Measurements from ENCODE around the gene INKA1. TPM values are rescaled to one million over a fixed set of nuclear protein-coding genes. Genes with fewer than 3 reads are reported as not detected.

The INKA1 gene
- 10 to 100 TPM; 30.4 to 56.1 (median 37.9) TPM for total RNA-seq

GRCh38 chr3:49802719-49803464, at the start of gene INKA1:
Gene INKA1 (plus strand): TSS chr3:49803261. CDS start chr3:49803393, 132 bp downstream.
- DNase-seq (ENCODE audit: low spot score in 2 of 2): peak; percentile 88 to 98
- intact Hi-C loops (cut with DNase I; ENCODE audit: low total_unique reads): loop anchor here (5.0 kb wide), 1 partner anchor 34 kb away; no protein-coding TSS in a partner anchor
- WGBS, 2 donors: 0% methylated on average over 7 to 34 of the region's 71 CpGs

GRCh38 chr3:49754536-49754935, 48.5 kb upstream of the INKA1 start:
- DNase-seq (ENCODE audit: low spot score in 2 of 2): peak in 1 of 2 donors; percentile 2
- TF ChIP-seq POLR2A (IDR thresholded peaks at IDR 0.05): no peak
- TF ChIP-seq, protein P1, sequence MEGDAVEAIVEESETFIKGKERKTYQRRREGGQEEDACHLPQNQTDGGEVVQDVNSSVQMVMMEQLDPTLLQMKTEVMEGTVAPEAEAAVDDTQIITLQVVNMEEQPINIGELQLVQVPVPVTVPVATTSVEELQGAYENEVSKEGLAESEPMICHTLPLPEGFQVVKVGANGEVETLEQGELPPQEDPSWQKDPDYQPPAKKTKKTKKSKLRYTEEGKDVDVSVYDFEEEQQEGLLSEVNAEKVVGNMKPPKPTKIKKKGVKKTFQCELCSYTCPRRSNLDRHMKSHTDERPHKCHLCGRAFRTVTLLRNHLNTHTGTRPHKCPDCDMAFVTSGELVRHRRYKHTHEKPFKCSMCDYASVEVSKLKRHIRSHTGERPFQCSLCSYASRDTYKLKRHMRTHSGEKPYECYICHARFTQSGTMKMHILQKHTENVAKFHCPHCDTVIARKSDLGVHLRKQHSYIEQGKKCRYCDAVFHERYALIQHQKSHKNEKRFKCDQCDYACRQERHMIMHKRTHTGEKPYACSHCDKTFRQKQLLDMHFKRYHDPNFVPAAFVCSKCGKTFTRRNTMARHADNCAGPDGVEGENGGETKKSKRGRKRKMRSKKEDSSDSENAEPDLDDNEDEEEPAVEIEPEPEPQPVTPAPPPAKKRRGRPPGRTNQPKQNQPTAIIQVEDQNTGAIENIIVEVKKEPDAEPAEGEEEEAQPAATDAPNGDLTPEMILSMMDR (IDR thresholded peaks at IDR 0.05): no peak
- no peak overlapping the region for H3K4me3 ChIP-seq (ENCODE audit: low read depth, poor library complexity, severe bottlenecking)
- 63 to 77% methylated on average over 1 of the region's 1 CpG for WGBS, 2 donors
- intact Hi-C loops (cut with DNase I; ENCODE audit: low total_unique reads): no loop called here

More at GRCh38 chr3:49802719-49803464, at the start of gene INKA1:
- peak within 1 kb of the TSS; percentile 76 for H3K4me3 ChIP-seq (ENCODE audit: low read depth, poor library complexity, severe bottlenecking)
- TF ChIP-seq, protein P1 (IDR thresholded peaks at IDR 0.05): peak in 1 of 3 donors; percentile 83
- TF ChIP-seq POLR2A (IDR thresholded peaks at IDR 0.05): no peak

GRCh38 chr3:49756036-49756435, 47.0 kb upstream of the INKA1 start:
- intact Hi-C loops (cut with DNase I; ENCODE audit: low total_unique reads): no loop called here
- H3K4me3 ChIP-seq (ENCODE audit: low read depth, poor library complexity, severe bottlenecking): no peak overlapping the region
- no peak for DNase-seq (ENCODE audit: low spot score in 2 of 2)
- no peak for TF ChIP-seq POLR2A (IDR thresholded peaks at IDR 0.05)
- TF ChIP-seq, protein P1 (IDR thresholded peaks at IDR 0.05): no peak
- WGBS, 2 donors: 71 to 90% methylated on average over 1 of the region's 1 CpG

DNA sequence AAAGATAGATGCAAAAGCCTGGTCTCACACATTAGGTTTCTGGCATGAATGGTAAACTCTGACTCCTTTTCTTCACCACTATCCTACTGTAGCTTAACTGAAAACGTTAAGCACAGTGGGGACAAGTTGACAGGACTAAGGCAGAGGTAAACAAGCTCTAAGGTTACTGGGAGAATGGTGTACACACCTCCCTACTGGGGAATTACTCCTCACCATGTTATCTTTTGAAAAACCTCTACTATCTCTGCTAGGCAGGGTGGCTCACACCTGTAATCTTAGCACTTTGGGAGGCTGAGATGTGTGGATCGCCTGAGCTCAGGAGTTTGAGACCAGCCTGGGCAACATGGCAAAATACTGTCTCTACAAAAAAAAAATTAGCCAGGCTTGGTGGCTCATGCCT, 45.9 kb upstream of the INKA1 start:
- intact Hi-C loops (cut with DNase I; ENCODE audit: low total_unique reads): no loop called here
- WGBS, 2 donors: 74 to 81% methylated on average over 2 of the region's 2 CpGs

GRCh38 chr3:49759226-49759625, 43.8 kb upstream of the INKA1 start:
- intact Hi-C loops (cut with DNase I; ENCODE audit: low total_unique reads): no loop called here
- TF ChIP-seq, protein P1 (IDR thresholded peaks at IDR 0.05): no peak
- TF ChIP-seq POLR2A (IDR thresholded peaks at IDR 0.05): no peak
- no peak for DNase-seq (ENCODE audit: low spot score in 2 of 2)
- 24 to 41% methylated on average over 1 of the region's 1 CpG for WGBS, 2 donors
- H3K4me3 ChIP-seq (ENCODE audit: low read depth, poor library complexity, severe bottlenecking): no peak overlapping the region

More for the DNA sequence above, 45.9 kb upstream of the INKA1 start:
- no peak overlapping the region for H3K4me3 ChIP-seq (ENCODE audit: low read depth, poor library complexity, severe bottlenecking)
- no peak for DNase-seq (ENCODE audit: low spot score in 2 of 2)
- TF ChIP-seq POLR2A (IDR thresholded peaks at IDR 0.05): no peak
- TF ChIP-seq, protein P1 (IDR thresholded peaks at IDR 0.05): no peak

Measured in lower leg skin (tissue), 4 donors.